MG63 (cell line): ENCODE results near the gene NOG. TPM values are rescaled to one million over a fixed set of nuclear protein-coding genes. Genes with fewer than 3 reads are reported as not detected.

Experiments used
- DNase-seq: peaks from one replicate; pipeline ENCODE4 v3.0.0-alpha.2; 2020
- H3K27me3 ChIP-seq: fragments of 250-450 bp; sonication (Bioruptor Pico); 2 replicates; pipeline ENCODE4 v1.5.1; 2020; ENCODE audit warnings: mild to moderate bottlenecking, moderate library complexity
- H3K36me3 ChIP-seq: fragments of 250-450 bp; sonication (Bioruptor Pico); 2 replicates; pipeline ENCODE4 v1.5.1; 2020; ENCODE audit warnings: mild to moderate bottlenecking, moderate library complexity
- H3K4me3 ChIP-seq: fragments of 250-450 bp; sonication (Bioruptor Pico); 2 replicates; pipeline ENCODE4 v1.5.1; 2020; ENCODE audit warnings: mild to moderate bottlenecking, moderate library complexity
- H3K9me3 ChIP-seq: fragments of 250-450 bp; sonication (Bioruptor Pico); 2 replicates; pipeline ENCODE4 v1.5.1; 2020; ENCODE audit warnings: mild to moderate bottlenecking, moderate library complexity
- total RNA-seq: library from RNA; depleted of rRNA; stranded (reverse); fragments of >200 nt; shearing (Covaris generic); gene quantifications from 2 replicates; pipeline ENCODE4 v1.2.3, GENCODE V29; 2014; ENCODE audit warnings: low replicate concordance

Gene NOG
- total RNA-seq, 1 experiment from 2014 or later: 7.7 TPM

GRCh38 chr17:56613131-56613530, 19.6 kb downstream of the NOG start:
- Histone ChIP-seq H3K4me3 (no peak overlapping the region), H3K9me3 (no peaks in the 10 kb centered on the region), H3K36me3 (no peaks in the 10 kb centered on the region), H3K27me3 (no peaks in the 10 kb centered on the region)
- DNase-seq: no peak

DNA sequence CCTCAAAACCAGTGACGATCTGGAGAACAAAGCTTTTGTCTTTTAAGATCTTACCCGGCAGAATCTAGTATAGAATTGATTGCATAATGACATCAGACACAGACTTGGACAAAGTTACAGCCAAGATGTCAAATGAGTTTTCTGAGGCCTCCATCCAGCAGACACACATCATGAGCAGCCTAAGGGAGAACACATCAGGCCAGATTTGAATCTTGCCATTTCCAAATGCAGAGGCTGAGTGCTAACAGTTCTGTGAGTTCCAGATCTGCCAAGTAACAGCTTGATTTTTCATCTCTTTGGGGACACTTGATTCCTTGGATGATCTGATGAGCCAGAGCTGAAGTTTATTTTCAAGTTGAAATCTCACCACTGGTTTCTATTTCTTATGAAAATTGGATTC, 21.0 kb downstream of the NOG start:
- H3K9me3 ChIP-seq: no peaks in the 10 kb centered on the region
- H3K4me3 ChIP-seq: no peak overlapping the region
- H3K36me3 ChIP-seq: no peaks in the 10 kb centered on the region
- DNase-seq: no peak
- H3K27me3 ChIP-seq: no peaks in the 10 kb centered on the region

- Histone ChIP-seq H3K27me3 (no peaks in the 10 kb centered on the region), H3K4me3 (no peak overlapping the region), H3K9me3 (no peaks in the 10 kb centered on the region), H3K36me3 (no peaks in the 10 kb centered on the region)
- no peak for DNase-seq
Observed at GRCh38 chr17:56616239-56616638, 22.7 kb downstream of the NOG start.

DNA sequence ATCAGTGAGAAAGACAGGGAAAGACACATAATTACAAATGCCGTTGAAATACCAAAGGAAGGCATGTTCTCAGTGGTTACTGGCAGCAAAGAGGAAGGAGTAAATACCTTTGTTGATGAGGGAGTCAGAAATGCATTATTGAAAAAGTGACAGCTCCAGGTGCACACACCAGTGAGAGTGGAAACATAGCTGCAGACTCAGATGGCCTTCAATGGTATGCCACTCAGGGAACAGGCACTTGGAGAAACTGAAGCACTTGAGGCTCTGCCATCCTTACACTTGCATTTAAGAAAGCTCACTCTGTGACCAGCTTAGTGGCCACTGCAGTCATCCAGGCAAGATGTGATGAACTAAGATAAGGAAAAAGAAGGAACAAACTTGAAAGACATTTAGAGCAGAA, 29.9 kb downstream of the NOG start:
- DNase-seq: no peak
- H3K27me3 ChIP-seq: no peaks in the 10 kb centered on the region
- no peaks in the 10 kb centered on the region for H3K9me3 ChIP-seq
- no peaks in the 10 kb centered on the region for H3K36me3 ChIP-seq
- H3K4me3 ChIP-seq: no peak overlapping the region

GRCh38 chr17:56624309-56624708, 30.8 kb downstream of the NOG start:
- Histone ChIP-seq H3K27me3 (no peaks in the 10 kb centered on the region), H3K36me3 (no peaks in the 10 kb centered on the region), H3K4me3 (no peak overlapping the region), H3K9me3 (no peaks in the 10 kb centered on the region)
- DNase-seq: no peak

DNA sequence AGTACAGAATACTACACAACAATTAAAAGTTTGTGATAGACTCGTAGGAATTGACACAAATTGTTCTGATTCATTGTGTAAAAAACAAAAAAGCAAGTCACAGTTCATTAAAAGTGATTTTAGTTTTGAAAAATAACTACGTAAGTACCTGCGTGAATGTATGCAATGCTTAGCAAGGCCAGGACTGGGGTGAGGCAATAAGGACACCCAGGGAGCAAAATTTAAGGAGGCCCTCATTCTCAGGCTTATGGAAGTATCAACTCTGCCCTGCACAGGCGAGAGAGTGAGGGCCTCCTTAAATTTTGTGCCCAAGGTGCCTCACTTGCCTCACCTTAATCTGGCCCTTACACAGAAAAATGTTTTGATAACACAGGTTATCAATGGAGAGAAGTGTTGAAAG, 31.4 kb downstream of the NOG start:
- no peak for DNase-seq
- H3K36me3 ChIP-seq: no peaks in the 10 kb centered on the region
- H3K9me3 ChIP-seq: no peaks in the 10 kb centered on the region
- no peaks in the 10 kb centered on the region for H3K27me3 ChIP-seq
- no peak overlapping the region for H3K4me3 ChIP-seq

DNA sequence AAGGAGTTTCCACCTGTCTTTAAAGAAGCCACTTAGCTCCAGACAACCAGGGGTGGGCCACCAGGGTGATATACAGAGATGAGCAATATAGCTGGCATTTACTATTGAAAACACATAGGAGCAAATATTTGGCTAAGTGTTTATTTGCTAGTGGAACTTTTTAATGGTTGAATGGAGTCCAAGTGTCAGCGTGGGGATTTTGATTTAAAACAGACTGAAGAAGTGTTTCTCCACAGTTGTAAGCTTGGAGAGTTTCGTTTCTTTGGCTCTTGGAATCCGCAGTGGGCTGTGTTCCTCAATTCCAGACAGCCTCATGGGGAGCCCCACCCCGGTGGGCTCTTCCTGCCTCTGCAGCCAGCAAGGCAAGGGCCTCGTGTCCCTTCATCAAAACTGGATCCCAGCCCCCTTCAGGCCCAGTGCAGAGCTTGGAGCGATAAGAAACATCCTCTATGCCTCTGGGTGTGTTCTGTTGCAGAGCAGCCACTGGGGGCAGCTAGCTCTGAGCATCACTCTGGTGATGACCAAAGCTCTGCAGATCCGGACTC, 36.1 kb downstream of the NOG start:
- no peak overlapping the region for H3K4me3 ChIP-seq
- H3K27me3 ChIP-seq: no peaks in the 10 kb centered on the region
- H3K36me3 ChIP-seq: no peaks in the 10 kb centered on the region
- peak; percentile 34 for DNase-seq
- no peaks in the 10 kb centered on the region for H3K9me3 ChIP-seq

- Histone ChIP-seq H3K9me3 (no peaks in the 10 kb centered on the region), H3K36me3 (no peaks in the 10 kb centered on the region), H3K4me3 (no peak overlapping the region), H3K27me3 (no peaks in the 10 kb centered on the region)
- no peak for DNase-seq
Observed at GRCh38 chr17:56630202-56630601, 36.7 kb downstream of the NOG start.

GRCh38 chr17:56633681-56634080, 40.2 kb downstream of the NOG start:
- Histone ChIP-seq H3K9me3 (no peaks in the 10 kb centered on the region), H3K27me3 (peaks cover 3% of the 10 kb centered on the region; the same call in 1 of the 2 replicates), H3K4me3 (no peak overlapping the region), H3K36me3 (no peaks in the 10 kb centered on the region)
- no peak for DNase-seq

DNA sequence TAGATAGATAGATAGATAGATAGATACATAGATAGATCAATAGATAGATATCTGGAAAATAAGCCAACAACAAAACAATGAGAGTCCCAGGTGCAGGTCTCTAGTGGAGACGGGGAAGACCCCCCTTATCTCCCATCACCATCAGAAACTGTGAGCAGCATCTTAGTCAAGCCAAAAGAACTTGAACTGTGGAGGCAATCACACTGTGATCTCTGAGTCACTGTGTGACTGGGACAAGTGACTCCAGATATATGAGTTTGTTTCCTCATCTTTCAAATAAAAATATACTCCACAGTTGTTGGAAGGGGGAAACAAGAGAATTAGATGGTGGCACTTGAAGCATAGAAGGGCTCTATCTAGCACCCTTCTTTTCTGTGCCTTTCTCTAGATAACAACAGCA, 42.1 kb downstream of the NOG start:
- Histone ChIP-seq H3K27me3 (peaks cover 3% of the 10 kb centered on the region; the same call in 1 of the 2 replicates), H3K4me3 (no peak overlapping the region), H3K9me3 (no peaks in the 10 kb centered on the region), H3K36me3 (no peaks in the 10 kb centered on the region)
- no peak for DNase-seq

- H3K4me3 ChIP-seq: no peak overlapping the region
- H3K36me3 ChIP-seq: no peaks in the 10 kb centered on the region
- H3K27me3 ChIP-seq: peaks cover 3% of the 10 kb centered on the region; the same call in 1 of the 2 replicates
- no peaks in the 10 kb centered on the region for H3K9me3 ChIP-seq
- no peak for DNase-seq
Observed at GRCh38 chr17:56636265-56636664, 42.8 kb downstream of the NOG start.

- Histone ChIP-seq H3K9me3 (no peaks in the 10 kb centered on the region), H3K36me3 (no peaks in the 10 kb centered on the region), H3K4me3 (no peak overlapping the region), H3K27me3 (peaks cover 3% of the 10 kb centered on the region; the same call in 1 of the 2 replicates)
- DNase-seq: no peak
Observed at GRCh38 chr17:56637254-56637653, 43.8 kb downstream of the NOG start.

DNA sequence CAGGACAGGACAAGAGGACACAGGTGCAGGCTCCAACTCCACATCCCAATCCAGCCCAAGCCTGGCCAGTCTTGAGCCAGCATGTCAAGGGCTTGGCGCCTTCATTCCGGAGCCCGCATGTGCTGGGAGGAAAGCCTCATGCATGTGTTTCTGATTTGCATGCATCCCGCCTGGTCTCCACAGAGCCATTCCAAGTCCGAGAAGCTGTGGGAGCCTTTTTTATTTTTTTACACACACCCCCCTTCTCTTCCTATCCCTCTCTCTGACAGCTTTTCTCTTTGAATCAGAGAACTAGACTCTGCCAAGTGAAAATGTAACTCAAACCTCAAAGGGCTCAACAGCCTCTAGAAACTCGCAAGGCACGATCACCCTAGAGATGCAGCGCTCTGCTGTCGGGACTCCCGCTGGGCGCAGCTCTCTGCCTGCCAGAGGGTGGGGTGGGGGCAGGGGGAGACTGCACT, 45.1 kb downstream of the NOG start:
- peaks cover 3% of the 10 kb centered on the region; the same call in 1 of the 2 replicates for H3K27me3 ChIP-seq
- H3K9me3 ChIP-seq: no peaks in the 10 kb centered on the region
- H3K36me3 ChIP-seq: no peaks in the 10 kb centered on the region
- peak; percentile 25 for DNase-seq
- H3K4me3 ChIP-seq: no peak overlapping the region

DNA sequence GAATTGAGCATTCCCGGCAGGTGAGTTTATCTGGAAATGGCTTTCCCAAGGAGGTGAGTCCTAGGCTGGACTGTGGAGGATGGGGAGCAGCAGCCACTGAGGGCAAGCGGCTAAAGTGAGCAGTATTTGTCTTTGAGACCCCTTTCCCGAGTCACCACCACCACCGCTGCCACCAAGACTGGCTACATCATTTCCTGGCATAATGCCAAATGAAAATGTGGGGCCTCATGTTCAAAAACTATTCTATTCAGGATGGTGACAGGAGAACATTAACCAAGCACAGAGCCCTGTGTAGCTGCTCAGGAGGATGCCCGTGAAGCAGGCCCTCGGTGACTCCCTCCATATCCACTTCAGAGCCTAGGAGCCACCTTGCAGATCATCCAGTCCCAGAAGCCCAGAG, 46.0 kb downstream of the NOG start:
- Histone ChIP-seq H3K9me3 (no peaks in the 10 kb centered on the region), H3K27me3 (peaks cover 3% of the 10 kb centered on the region; the same call in 1 of the 2 replicates), H3K4me3 (no peak overlapping the region), H3K36me3 (no peaks in the 10 kb centered on the region)
- no peak for DNase-seq

DNA sequence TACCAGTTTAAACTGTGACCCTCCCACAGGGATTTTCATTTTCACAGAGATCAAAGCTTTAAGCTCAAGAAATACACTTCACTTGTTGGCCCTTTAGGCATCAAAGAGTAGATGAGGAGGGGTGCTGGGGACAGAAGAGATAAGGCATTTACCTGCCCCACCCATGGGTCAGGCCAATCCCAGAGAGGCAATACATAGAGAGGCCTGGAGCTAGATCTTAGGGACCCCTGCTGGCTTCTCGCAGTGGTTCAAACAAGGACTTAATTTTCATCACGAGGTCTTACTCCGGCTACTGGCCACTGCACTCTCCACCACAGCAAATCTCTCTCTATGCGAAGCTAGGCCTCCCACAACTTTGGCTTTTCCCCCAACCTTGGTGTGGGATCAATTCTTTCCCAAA, 46.6 kb downstream of the NOG start:
- peaks cover 3% of the 10 kb centered on the region; the same call in 1 of the 2 replicates for H3K27me3 ChIP-seq
- no peaks in the 10 kb centered on the region for H3K9me3 ChIP-seq
- no peak for DNase-seq
- H3K36me3 ChIP-seq: no peaks in the 10 kb centered on the region
- H3K4me3 ChIP-seq: no peak overlapping the region

DNA sequence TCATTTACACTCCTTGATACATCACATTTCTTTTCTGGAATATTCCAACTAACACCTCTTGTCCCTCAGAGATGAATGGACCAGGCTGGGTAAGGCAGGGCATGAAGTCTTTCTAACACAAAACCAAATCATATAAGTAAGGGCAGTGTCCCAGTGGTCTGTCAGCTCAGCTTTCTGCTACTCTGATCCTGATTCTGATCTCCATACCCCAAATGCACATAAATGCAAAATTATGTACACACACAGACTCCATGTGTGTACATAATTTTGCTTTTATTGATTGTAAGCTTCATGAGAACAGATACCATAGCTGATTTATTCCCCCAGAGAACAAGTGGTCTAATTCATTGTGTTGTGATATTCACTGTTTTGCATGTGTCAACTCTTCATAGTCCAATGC, 47.9 kb downstream of the NOG start:
- no peaks in the 10 kb centered on the region for H3K36me3 ChIP-seq
- no peaks in the 10 kb centered on the region for H3K9me3 ChIP-seq
- no peak overlapping the region for H3K4me3 ChIP-seq
- DNase-seq: no peak
- H3K27me3 ChIP-seq: peaks cover 3% of the 10 kb centered on the region; the same call in 1 of the 2 replicates

DNA sequence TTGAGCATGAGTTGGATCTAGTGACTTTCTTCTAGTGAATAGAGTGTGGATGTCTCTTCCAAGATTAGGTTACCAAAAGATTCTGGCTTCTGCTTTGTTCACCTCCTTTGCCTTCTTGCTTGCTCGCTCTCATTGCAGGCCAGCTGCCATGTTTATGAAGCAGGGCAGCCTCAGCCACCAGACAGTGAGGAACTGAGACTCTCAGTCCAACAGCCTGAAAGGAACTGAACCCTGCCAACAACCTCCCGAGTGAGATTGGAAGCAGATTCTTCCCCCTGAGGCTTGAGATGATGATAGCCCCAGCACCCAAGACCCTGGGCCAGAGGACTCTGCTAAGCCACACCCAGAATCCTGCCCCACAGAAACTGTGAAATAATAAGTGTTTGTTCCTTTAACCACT, 48.4 kb downstream of the NOG start:
- no peaks in the 10 kb centered on the region for H3K36me3 ChIP-seq
- DNase-seq: no peak
- H3K4me3 ChIP-seq: no peak overlapping the region
- no peaks in the 10 kb centered on the region for H3K9me3 ChIP-seq
- no peaks in the 10 kb centered on the region for H3K27me3 ChIP-seq

DNA sequence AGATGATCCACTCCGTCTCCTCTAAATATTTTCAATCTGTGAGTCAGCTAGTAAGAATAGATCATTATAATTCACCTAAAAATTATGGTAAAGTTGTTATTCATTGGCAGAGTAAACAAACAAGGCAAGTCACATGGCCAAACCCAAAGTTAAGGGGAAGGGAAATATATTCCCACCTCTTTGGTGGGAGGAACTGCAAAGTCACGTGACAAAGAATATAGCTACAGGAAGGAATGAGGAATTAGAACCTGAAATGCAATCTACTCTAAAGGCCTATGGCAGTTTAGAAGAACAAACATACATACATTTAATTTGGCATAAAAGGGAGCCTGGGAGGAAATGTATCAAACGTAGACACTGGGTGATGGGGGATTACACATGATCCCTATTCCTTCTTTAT, 48.9 kb downstream of the NOG start:
- no peaks in the 10 kb centered on the region for H3K9me3 ChIP-seq

More for the DNA sequence above, 48.9 kb downstream of the NOG start:
- Histone ChIP-seq H3K36me3 (no peaks in the 10 kb centered on the region), H3K4me3 (no peak overlapping the region), H3K27me3 (no peaks in the 10 kb centered on the region)
- DNase-seq: no peak
